Smooth muscle cell of the brain vasculature (primary cell): ENCODE results near the gene NEO1.

Experiments used
- DNase-seq: peaks from one replicate; pipeline ENCODE4 v3.0.0-alpha.2; 2012; ENCODE audit warnings: low read depth, low spot score

Gene NEO1

DNA sequence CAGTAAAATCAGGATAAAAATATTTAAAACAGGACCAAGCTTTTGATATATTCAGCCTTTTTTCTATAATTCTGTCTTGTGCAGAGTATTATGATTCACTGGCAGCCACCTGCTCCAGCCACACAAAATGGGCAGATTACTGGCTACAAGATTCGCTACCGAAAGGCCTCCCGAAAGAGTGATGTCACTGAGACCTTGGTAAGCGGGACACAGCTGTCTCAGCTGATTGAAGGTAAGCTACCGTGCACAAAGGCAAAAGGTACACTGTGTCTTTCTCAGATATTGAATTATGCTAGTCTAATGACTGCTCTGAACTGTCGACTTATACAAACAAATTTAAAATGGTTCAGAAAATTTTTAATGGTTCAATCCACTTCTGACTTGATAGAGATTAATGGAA, 202.3 kb downstream of the NEO1 start:
- no peak for DNase-seq

DNA sequence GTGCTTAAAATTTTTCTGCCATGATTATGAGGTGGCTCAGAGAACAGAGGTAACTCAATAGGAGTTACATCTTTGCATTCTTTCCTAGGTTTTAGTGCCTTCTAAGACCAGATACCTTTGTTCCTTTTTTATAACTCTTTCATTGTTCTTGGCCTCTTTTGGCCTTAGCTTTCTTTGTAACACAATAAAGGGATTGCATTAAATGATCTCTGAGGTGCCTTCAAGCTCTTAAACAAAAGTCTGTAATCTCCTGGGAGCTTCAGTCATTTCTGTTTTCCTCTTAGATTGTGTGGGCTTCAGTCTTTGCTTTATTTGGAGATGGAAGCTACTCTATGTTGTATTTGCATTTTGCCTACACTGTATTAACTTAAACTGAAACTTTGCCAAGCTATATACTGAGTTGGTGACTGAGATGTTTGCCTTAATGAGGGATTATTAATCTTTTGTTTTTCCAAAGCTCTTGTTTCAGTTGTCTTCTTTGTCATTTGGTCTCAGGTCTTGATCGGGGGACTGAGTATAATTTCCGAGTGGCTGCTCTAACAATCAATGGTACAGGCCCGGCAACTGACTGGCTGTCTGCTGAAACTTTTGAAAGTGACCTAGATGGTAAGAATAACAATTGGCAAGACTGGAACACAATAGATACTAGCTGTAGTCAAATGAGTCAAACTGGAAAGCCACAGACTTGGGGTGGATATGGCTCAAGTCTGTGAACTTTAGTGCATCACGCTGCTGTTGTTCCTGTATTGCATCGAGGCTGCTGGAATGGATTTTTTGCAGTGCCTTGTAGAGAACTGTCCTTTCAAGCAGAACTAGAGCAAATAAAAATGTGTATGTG, 206.2 kb downstream of the NEO1 start:
- DNase-seq = no peak

DNA sequence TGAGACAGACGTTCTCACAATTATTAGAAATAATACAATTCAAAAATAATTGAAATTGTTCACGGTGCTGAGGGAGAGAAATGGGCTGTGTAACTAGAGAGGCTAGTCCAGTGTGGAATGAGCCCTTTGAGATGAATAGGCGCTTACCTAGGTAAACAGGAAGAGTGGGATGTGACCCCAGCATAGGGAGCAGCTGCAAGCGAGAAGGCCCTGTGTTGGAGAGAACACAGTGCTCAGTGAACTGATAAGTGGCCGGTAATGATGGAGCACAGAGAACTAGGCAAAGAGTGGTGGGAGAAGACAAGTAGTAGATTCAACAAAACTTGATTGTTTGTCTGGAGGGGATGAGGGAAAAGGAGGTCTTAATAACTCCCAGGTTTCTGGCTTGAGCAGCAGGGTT, 212.6 kb downstream of the NEO1 start:
- DNase-seq = no peak

DNA sequence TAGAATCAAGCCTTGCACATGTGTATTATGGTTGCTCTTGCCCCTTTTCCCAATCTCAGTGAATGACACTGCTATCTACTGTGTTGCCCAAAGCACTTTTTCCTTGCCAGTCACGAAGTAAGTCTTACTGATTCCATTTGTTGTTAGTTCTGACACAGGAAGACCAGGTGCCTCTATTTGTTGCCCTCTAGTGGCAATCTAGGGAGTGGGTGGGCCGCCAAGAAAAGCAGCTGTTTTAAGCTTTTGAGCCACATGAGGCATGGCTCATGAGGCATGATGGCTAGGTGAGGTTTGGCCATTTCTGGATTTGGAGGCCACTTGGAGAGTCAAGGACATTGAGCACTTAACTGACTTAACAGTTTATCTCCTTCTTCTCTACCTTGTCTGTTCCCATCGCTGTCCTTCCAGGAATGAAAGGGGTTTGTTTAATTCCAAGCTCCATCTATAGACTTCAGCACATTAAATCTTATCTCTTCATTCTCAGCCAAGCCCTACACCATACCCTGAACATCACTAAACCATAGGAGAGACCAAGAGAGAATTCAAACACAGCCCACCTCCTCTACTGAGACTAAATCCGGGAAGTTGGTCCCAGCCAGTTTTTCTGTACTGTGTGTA, 213.4 kb downstream of the NEO1 start:
- no peak for DNase-seq

DNA sequence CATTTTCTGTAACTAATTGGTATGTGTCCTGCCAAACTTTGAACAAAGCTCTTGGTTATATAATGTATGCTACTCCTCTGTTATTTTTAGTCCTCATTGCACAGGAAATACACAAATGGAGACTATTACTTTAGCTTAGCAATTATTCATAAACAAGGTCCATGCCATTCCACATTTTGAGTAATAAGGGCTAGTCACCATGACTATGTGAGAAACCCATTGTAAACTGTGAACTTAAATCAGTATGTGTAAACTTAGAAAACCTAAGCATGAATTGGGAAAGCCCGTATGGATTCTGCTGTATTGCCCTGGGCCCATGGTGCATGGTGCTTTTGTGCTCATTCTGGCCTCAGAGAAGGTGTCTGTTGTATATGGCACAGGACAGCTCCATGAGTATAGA, 216.2 kb downstream of the NEO1 start:
- DNase-seq = no peak

DNA sequence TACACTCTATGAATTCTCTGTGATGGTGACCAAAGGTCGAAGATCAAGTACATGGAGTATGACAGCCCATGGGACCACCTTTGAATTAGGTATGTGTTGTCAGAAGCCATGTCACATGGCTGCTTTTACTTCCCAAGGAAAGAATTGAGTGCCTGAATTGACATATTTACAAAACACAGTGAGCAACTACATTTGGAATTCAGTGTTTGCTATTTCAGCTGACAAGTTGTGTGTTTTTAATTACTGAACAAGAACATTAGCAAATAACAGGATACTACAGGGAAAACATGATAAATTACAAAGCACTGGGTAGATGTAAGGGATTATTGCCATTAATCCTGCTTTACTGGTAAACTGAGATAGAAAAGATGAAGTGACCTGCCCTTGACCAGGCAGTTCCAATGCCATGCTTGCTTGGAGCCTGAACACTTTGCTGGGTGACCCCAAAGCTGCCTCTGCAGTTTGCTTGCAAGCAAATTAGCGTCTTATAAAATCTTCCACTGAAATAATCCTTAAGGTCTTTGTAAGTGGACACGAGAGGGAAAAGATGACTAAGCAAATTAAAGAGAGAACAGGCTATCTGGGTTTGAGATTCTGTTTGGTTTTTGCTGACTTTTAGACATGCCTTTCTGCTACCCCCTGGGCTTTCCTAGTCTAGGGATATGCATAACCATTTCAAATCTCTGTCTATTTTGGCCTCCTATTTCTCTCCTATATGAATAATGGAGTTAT, 218.3 kb downstream of the NEO1 start:
- DNase-seq = no peak

DNA sequence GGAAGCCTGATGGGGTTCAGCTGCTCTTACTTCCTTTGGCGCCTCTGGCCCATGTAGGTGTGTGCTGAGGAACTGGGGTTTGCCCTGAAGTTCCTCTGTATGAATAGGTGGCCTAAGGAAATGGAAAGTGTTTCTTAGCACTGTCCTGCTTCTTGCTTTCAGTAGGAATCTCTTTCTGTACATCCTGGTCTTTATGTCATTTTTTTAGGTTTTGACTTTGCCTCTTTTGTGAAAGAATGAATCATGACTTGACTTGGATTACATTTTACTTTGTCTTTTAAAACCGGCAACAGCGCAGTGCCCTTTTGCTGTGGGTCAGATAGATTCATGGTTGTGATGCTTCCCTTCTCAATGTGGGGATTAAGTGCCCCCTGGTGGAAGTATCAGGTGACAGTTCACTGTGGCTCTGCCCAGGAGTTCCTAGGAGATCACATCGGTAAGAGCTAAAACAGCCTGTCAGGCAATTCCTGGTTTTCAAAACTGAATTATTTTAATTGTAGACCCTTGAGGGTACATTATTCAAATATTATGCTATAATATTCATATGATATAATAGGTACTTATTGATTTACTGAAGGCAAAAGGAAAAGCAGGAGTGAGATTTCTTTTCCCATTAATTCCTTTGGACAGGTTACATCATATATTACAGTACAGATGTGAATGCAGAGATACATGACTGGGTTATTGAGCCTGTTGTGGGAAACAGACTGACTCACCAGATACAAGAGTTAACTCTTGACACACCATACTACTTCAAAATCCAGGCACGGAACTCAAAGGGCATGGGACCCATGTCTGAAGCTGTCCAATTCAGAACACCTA, 221.1 kb downstream of the NEO1 start:
- peak; percentile 32 for DNase-seq

DNA sequence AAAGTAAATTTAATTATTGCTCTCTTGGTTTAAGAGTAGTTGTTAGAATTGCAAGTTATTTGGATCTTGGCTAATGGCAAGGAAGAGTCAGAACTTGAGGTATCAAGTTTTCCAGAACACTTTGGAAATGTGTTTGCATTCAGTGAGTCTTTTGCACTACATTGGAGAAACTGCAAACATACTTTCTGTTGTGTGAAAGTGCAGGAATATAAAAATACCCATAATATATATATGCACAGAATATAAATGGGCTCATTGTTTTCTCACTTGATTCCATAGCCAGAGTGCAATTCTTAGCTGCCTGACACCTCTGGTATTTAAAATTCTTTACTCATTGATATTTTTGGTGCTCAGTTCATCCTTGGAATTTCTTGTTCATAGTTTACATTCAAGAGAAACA, 223.6 kb downstream of the NEO1 start:
- no peak for DNase-seq

DNA sequence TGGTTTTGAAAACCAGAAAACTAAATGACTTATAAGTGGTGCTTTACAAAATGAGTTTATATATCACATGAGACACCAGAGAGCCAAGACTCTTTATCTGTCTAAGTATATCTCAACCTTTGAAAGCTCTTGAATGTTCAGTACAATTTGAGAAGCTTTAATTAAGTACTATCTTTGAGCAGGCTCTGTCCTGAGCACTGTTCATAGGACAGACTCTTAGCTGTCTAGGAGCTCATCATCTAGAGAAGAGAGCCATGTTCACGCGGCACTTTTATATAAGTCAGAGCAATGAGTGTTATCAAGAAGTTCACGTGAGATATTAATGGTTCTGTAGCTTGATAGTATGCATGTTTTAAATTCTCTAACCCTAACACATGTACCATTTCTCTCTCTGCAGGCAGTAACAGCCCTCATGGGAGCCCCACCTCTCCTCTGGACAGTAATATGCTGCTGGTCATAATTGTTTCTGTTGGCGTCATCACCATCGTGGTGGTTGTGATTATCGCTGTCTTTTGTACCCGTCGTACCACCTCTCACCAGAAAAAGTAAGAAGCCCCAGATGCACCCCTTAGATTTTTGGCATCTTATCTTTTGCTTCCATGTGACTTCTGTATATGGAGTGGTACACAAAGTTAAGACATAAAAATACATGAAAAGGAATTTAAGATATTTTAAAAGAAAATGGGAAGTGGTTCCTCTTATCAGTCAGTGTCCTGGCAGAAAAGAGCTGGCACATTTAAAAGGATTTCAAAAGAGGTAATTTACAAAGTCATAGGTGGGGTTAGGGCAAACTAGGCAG, 230.5 kb downstream of the NEO1 start:
- no peak for DNase-seq

DNA sequence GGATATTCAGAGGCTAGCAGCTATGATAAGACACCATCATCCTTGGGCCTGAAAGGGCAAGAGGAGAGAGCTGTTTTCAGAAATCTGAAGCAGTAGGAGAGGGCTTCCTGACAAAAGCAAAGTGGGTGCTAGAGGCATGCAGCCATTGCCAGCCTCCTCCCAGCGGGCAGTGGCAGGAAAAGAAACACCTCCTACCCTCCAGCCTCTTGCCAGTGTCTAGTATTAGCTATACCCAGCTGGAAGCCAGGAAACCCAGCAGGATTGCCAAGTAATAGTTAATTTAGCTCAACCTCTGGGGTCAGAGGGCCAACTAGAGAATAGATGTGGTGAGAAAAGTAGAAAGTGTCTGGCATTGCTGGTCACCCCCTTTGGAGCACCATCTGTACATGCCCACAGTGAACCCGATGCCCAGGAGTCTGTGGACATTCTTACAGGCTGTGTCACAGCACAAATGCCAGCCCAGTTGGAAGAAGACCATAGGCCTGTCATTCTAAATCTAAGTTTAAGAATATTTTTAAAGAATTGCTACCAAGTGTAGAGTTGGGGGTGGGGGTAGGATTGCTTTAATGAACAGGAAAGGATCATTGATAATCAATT, 231.2 kb downstream of the NEO1 start:
- no peak for DNase-seq

DNA sequence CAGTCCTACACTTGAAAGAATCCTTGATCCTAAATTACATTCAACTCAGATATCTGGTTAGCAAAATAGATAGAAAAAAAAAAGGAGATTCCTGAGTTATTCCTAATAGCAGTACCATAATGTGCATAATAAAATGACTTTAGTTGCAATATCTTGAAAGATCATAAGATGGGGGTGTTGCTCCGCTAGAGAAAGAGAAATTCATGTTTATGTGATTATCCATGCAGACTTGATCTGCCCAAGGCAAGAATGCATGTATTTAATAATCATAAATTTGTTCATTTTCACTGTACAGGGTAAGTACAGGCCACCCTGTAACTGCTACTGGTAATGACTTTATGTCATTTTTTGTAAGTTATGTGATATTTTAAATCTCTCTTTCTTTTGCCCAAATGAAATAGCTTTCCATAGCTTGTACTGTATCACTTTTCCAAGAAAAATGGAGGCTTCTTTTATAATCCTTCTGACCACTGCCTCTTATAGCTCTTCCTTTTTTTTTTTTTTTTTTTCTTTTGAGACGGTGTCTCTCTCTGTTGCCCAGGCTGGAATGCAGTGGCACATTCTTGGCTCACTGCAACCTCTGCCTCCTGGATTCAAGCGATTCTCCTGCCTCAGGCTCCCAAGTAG, 231.9 kb downstream of the NEO1 start:
- no peak for DNase-seq

DNA sequence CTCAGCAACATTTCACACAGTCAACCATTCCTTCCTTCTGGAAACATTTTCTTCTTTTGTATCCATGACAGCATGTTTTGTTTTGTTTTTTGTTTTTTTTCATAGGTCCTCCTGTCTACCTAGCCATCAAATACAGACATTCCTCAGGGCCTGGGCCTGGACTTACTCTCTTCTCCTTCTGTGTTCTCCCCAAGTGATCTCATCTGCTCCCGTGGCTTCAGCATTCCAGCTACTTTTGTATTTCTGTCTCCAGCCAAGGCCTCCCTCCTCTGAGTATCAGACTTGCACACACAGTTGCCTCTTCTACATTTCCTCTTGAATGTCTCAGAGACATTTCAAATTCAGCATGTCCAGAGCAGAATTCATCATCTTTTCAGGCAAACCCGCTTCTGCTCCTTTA, 234.0 kb downstream of the NEO1 start:
- DNase-seq = no peak

DNA sequence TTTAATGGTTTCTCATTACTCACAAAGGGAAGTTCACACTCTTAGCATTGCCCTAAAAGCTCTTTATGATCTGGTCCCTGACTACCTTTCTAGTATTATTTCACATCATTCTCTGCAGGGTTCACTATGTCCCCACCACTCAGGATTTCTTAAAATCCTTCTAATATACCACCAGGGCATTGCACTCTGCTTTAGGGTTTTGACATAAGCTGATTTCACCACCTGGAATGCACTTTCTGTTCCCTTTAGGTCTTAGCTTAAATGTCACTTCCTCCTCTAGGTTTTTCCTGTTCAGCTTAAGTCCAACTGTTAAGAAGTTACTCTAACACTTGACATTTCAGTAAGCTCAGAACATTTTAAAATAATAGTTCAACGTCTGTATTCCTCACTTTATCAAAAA, 234.8 kb downstream of the NEO1 start:
- no peak for DNase-seq

DNA sequence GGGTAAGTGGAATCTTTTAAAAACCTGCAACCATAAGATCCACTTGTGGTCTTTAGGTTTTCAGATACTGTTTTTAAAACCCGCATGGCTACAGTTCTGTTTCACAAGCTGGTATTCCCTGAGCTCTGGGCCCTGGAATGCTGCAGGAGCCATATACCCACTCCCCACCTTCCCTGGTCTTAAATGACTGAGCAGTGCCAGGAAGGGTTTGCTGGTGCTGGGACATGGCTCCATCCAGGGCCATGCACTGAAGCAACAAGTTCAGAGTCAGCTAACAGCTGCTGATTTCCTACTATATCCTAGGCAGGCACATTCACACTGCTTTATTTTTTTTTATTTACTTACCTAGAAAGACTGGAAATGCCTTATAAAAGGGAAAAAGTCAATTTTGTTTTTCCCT, 239.2 kb downstream of the NEO1 start:
- DNase-seq = no peak

DNA sequence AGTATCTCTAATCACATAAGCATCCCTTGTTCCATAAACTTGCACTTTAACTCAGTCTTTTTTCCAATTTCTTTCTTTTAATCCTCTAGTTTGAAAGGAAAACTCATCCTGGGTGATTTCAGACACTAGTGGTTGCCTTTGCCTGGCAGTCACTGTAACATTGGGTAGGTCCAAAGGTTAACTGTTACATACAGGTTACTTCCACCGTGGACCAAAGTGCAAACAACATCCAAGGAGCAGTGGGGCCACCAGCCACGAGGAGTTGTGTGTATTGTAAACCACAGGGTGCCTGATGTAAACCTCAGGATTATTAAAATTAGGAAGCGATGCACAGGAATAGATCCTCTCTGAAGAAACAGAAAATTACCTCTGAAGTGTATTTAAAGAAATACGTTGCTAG, 241.5 kb downstream of the NEO1 start:
- DNase-seq = no peak

DNA sequence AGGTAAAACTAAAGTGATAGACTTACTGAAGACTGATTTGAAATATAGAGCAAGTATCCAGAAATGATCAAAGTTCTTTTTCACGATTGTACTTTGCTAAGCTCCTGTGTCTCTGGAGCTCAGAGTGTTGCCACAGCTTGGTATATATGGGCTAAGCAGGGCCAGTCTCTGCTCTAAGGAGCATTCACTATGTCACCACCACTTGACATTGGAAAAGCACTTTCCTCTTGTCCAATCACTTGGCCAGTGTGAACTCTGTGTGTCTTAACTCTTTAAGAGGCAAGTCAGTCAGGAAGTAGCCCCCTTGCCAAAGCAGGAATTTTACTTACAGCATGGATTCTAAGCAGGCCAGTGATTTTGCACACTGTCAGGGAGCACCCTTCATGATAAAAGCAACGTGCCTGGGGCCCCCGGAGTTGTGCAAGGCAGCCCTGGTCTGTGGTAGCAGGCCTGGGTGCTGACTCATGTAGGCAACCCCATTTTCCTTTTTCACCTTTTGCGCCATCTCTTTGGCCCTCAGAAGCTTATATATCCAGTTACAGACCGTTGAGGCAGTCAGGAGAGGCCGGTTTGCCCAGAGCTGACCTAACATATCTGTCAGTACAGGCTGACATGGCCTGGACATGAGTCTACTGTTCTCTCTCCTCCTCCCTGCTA, 243.5 kb downstream of the NEO1 start:
- no peak for DNase-seq

DNA sequence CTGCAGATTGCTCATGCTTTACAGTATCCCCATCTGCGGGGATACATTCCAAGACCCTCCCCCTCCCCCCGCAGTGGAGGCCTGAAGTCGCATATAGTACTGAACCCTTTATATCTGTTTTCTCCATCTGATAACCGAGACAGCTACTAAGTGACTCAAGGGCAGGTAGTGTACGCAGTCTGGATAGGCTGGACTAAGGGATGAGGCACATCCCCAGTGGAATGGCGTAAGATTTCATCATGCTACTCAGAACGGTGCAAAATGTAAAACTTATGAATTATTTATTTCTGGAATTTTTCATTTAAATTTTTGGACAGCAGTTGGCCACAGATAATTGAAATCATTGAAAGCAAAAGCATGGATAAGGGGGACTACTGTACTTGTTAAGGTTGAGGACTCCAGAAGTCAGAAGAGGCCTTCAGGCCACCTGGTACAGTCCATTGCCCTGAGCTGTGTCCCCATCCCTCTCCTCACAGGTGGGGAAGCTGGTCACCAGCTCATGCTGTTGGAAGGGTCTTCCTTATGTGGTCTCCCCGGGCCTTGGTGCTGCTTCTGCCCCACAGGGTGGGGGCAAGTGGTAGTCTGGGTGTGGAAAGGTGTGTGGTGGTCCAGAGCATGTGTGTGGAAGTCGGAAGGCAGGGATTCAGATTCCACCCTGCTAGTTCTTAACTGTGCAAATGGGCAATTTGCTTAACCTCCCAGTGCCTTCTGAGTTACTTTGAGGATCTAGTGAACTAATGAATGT, 244.5 kb downstream of the NEO1 start:
- no peak for DNase-seq

DNA sequence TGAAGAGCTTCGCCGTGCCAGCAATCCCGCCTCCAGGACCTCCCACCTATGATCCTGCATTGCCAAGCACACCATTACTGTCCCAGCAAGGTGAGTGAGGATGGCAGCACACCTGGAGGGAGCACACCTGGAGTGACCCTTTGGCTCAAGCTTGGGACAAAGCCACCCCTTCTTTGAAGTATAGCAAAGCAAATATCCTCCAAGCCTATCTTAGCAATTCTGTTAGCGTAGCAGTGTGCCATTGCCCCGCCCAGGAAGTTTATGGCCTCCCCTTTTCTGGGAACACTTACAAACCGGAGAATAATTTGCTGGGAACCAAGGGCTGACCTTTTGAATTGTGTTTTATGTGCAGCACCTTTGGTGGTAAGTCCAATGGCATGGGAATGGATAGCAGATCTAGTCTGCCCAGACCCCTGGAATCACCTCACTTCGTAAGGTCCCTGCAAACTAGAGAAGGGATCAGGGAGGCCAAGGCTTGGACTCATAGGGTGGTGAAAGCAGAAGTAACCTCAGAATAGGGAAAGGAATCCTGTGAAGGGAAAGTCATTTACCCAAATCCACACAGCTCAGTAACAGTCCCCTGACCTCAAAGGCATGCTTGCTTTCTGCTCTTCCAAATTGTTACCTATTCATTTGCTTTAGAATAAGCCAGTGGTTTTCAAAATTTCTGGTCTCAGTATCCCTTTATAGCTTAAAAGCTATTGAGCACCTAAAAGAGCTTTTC, 246.4 kb downstream of the NEO1 start:
- DNase-seq = no peak
